SH-SY5Y (cell line): ENCODE data around the gene DAP.

Source experiments
- GATA2 ChIP-seq: IDR thresholded peaks from 2 replicates; pipeline ENCODE4 v1.6.1; 2011; ENCODE audit warnings: mild to moderate bottlenecking, low read depth, low read length
- GATA3 ChIP-seq: IDR thresholded peaks from 2 replicates; pipeline ENCODE4 v1.6.1; 2011; ENCODE audit warnings: low read depth, mild to moderate bottlenecking, low read length, moderate library complexity

DNA sequence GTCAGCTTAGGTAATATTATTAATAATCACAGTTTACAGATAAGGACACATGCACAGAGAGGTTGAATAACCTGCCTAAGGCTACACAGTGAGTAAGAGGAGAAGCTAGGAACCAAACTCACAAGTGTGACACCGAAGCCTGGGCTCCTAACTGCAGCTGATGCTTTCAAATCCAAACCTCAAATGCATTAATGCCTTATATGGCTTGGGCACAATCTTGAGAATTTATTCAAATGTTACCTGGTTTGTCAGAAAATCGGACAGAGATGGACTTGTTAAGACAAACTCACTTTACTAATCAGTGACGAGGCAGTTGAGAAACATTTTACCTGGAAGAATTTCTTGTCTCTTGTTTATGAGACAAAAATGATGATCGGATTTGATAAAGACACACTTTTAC is 54.7 kb downstream of the DAP start:
- no peak for TF ChIP-seq GATA2
- TF ChIP-seq GATA3: no peak
